Activated CD4-positive, alpha-beta T cell treated with anti-CD3 and anti-CD28 coated beads for 48 hours (primary cell): ENCODE data around the gene P2RX1.
"Not testable (repeated sequence)": the region's sequence is repeated elsewhere in the genome, so short reads cannot be mapped to it uniquely, and the experiment has no call there.

ENCODE experiments used
- DNase-seq: peaks from one replicate; pipeline ENCODE4 v3.0.0-alpha.2; 2020

The P2RX1 gene

DNA sequence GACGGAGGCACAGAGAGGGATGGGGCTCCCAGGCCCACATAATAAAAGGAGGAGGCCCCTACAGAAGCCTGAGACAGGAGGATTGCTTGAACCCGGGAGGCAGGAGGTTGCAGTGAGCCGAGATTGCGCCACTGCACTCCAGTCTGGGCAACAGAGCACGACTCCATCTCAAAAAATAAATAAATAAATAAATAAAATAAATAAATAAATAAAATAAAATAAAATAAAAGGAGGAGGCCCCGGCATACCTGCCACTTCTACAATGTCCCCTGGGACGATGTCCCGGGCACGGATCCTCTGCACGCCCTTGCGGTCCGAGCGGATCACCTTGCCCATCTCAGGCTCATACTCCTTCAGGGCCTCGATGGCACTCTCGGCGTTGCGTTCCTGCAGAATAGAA, 34.7 kb upstream of the P2RX1 start:
- DNase-seq = no peak

DNA sequence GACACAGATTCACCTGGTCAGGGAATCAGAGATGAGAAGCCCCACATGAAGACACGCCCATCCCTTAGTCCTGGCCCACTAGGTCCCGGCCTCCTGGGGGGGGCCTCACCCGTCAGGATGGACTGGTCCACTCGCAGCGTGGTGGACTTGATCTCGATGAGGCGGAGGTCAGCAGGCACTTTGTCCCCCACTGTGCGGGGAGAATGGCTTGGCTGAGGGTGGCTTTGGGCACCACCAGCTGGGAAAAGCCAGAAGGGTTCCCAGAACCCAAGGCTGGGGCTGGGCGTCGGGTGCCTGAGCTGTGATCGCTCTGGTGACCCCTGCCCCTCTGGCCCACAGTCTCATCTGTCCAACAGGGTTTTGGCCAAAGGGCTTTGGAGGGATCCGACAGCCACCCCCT, 34.3 kb upstream of the P2RX1 start:
- no peak for DNase-seq

DNA sequence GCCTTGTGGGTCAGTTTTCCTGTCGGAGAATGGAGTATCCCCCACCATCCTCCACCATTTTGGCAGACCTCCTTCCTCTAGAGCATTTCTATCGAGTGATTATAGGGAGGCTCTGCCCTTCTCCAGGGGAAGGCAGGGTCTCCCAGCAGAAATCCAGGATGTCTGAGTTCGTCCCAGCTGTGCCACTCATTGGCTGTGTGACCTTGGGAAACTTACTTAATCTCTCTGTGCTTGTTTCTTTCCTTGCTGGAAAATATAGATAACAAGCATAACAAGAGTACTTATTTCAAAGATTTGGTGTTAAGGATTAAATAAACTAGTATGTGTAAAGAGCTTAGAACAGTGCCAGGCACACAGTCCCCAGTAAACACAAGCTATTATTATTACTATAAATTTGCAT, 33.2 kb upstream of the P2RX1 start:
- DNase-seq = no peak

DNA sequence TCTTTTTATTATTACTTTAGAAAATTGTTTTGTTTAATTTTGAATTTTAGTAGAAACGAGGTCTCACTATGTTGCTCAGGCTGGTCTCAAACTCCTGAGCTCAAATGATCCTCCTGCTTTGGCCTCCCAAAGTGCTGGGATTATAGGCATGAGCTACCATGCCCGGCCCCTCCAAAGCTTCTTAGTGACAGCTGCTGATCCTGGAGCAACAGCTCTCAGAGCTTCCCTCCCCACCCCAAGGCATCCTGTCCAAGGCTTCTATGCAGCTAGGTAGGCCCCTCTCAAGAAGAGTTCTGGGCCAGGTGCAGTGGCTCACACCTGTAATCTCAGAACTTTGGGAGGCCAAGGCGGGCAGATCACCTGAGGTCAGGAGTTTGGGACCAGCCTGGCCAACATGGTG, 32.3 kb upstream of the P2RX1 start:
- DNase-seq = not testable (repeated sequence)

DNA sequence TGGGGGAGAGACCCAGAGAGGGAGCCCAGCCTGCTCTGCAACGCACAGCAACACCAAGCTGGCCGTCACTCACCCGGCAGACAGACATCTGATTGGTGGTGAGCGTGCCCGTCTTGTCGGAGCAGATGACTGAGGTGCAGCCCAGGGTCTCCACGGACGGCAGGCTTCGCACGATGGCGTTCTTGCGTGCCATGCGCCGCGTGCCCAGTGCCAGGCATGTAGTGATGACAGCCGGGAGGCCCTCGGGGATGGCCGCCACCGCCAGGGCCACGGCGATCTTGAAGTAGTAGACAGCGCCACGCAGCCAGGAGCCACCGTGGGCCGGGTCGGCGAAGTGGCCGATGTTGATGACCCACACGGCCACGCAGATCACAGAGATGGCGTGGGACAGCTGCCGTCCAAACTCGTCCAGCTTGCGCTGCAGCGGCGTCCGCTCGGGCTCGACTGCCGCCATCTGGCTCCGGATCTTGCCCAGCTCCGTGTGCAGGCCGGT, 31.1 kb upstream of the P2RX1 start:
- DNase-seq = no peak

DNA sequence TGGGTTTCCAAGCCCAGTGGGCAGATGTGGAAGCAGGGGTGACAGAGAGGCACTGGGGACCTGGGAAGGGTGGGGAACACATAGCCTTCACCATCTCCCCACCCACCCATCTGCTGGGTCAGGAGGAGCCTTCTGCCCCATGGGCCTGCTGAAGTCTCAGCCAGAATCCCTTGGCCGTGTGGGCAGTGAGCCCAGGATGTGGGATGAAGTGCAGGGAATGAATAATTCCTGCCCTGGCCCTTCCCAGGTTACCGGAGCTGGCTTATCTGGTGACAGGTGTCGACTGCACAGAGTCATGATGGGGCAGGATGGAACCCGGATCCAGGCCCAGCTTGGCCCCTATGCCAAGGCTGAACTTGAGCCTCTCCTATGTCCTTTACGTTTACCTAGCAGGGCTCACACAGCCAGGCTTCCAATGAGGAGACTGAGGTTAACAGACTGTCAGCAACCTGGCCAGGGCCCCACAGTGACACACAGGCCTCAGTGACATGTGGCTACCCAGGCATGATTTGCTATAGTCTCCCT, 30.5 kb upstream of the P2RX1 start:
- DNase-seq = no peak

DNA sequence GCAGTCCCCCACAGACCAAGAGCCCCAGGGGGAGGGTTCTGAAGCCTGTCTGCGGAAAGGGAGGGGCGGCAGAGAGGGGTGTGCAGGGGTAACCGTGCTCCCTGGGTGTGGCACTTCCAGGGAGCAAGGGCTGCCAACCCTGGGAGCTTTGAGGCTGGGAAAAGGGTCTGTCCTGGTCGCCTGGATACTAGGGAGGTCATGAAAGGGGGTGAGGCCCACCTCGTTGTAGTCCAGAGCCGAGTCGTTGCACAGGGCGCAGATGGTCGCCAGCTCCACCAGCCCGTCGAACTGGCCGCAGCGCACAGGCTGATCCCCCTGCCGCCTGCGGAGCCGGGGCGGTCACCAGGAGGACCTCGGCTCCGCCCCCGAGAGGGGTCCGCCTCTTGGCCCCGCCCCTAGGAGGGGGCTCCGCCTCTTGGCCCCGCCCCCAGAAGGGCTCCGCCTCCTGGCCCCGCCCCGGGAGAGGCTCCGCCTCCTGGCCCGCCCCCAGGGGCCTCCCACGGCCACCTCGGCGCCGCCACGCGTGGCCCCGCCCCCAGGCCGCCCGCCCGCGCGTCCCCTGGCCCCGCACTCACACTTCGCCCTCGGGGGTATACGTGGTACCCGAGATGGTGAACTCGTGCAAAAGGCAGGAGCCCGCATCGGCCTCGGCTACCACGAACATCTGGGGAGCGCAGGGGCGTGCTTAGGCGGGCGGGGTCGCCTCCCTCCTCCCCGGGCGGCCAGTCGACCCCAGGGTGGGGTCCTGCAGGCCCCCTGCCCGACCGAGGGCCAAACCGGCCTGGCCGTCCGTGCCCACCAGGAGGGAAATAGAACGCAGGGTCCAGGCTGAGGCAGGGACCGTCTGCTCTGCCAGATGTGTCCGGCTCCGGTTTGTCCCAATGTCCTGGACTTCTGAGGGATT, 28.5 kb upstream of the P2RX1 start:
- DNase-seq = peak; percentile 57

DNA sequence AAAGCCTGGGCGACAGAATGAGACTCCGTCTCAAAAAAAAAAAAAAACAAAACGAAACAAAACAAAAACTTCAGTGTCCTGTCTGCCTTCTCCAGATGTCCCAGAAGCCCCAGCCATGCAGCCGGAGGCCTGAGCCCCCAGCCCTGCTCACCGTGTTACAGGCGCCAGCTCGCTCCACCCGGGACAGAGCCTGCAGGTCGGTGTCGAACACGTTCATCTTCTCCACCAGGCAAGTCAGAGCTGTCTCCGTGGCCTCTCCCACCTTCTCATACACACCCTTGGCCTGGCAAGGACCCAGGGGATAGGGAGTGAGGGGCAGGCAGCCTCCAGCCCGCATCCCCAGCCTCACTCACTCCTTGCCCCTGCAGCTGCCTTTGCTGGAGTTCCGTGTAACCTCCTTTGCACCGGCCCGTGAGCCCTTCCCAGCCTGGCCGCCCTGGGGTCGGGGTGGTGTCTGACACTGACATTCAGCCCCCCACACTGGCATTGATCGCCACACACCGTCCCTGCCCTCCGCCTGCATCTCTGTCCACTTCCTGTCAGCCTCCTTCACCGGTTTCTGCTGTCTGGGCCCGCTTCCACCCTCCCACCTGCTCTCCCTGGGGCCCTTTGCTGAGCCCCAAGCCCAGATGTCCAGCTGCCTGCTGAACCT, 27.1 kb upstream of the P2RX1 start:
- DNase-seq = no peak

DNA sequence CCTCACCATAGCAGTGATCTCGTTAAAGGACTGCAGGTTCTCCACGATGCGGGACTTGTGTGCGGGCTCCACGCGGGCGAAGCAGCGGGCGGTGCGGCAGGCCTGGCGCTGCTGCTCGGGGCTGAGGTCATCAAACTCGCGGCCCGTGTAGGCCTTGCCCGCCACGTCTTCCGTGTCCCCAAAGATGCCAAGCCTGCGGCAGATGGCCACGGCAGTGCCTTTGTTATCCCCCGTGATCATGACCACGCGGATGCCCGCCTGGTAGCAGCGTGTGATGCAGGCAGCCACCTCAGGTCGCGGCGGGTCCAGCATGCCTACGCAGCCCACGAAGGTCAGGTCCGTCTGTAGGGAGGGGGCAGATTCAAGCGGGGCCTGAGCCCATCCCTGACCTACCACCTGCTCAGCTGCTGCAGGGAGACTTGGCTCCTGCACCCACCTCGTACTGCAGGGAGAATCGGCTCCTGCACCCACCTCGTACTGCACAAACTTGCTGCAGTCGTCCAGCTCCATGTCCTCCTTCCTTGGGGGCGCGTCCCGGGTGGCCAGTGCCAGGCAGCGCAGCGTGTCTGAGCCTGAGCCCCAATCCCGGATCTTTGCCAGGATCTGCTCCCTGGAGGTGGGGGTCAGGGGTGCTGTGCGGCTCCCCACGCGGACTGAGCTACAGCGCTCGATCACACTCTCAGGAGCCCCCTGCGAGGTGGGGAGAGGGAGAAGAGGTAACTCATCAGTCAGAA, 24.9 kb upstream of the P2RX1 start:
- DNase-seq = no peak

DNA sequence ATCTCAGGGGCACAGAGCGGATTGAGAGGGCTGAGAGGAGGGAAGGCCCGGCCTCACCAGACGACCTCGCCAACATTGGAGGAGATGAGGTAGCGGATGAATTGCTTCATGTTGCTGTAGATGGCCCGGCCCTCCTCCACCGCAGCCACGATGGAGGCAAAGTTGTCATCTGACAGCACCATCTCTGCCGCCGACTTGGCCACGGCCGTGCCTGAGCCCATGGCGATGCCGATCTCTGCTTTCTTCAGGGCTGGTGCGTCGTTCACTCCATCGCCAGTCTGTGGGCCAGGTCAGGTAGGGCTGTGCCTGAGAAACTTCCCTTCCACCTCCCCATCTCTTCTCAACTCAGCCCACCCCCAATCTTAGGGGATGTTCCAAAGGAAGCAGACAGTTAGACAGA, 21.1 kb upstream of the P2RX1 start:
- no peak for DNase-seq

DNA sequence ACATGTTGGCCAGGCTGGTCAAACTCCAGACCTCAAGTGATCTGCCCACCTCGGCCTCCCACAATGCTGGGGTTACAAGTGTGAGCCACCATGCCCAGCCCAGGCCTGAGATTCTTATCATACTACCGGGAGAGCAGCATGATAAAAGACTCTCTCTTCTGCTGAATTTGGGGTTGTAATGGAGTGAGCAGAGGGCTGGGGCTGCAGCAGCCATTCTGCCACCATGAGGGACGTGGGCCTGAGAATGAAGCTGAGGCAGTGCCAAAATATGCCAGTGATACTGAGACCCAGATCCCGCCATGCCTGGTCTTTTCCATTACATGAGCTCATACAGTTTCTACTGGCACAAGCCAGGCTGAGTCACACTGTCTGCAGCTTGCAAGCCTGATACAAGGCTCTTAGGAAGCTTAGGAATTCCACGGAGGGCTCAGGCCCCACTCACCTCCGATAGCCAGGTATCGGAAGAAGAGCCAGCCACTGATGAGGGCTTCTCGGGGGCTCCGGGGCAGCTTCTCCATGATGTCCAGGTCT, 19.6 kb upstream of the P2RX1 start:
- DNase-seq = no peak

DNA sequence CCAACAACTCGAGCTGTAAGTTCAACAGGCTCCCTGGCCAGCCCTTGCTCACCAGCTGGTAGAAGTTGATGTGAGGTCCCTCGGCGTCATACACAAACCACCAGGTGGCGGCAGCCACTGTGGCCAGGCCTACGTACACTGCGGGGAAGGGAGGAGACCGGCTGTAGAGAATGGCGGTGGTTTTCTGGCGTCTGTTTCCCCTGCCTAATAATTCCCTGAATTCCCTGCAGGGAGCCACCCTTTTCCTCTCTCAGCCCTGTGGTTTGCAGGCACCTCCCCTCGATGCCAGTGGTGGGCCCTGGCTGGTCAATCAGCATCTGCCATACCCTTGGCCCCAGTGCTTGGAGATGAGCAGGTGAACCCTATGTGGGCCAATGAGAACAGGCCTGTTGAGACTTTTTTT, 18.9 kb upstream of the P2RX1 start:
- peak; percentile 52 for DNase-seq

DNA sequence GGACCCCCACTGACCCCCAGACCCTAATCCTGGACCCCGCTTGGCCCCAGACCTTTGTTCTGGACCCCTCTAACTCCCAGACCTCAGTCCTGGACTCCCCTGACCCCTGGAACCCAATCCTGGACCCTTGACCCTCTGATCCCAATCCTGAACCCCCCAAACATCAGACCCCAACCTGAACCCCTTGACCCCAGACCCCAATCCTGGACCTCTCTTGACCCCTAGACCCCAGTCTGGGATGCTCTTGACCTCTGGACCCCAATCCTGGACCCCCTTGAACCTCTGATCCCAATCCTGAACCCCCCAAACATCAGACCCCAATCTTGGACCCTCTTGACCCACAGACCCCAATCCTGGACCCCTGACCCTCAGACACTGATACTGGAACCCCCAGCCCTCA, 13.5 kb upstream of the P2RX1 start:
- no peak for DNase-seq

DNA sequence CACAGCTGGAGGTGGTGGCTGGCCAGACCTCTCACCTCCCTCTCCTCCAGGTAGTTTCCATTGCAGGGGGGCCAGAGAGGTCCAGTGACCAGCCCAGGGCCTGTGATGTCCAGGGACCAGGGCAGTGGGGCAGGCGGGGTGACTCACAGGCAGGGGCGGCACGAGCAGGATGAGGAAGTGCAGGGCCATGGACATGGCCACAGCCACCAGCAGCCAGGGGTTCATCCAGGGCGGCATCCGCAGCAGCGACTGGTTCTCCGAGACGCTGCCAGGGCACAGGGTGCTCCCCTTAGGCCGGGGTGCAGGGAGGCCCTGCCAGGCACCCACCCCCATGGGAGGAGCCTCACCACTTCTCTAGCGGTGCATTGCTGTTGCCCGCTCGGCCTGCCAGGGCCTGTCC, 12.9 kb upstream of the P2RX1 start:
- DNase-seq = no peak

DNA sequence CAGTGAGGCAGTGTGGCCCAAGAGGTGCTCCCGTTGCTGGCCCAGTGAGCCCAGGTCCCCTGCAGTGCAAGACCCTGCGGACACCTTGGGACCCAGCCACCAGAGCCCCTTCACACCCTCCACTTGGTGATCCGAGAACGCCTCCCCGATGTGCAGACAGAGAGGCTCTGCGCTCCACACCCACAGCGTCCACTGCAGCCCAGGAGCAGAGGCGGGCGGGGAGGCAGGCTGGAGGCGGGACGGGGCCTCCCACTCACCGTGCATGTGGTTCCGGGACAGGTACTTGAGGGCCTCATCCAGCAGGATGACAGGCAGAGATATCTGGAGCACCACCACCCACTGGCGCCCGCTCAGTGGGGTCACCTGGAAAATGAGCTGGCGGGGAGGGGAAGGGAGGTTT, 12.1 kb upstream of the P2RX1 start:
- DNase-seq = no peak

DNA sequence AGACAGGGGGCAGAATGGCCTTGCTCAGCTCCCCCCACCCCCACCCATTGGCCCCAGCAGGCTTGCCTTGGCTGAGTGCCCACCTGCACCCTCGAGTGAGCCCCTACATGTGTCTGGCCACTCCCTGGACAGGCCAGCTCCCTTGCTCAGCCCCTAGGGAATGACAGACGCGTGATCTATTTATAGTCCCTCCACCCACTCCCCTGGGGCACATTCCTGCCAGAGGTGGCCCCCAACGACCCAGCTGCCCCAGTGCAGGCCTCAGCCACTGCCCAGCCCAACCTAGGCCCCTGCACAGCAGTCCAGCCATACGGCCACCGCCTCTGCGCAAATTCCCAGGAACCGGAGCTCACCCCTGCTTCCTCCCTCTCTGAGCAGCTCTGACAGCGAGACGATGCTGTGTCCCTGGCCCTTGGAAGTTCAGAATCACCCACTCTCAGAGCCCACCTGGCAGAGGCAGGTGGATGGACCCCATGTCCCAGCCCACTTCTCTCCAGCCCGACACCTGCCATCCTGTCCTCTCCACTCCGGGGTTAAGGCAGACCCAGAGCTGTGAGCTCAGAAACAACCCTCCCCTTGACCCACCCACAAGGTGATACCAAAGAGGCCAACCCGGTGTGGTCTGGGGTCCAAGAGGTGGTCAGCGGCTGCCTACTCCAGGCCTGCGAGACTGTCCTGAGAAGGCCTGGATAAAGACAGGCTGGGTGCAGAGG, 11.5 kb upstream of the P2RX1 start:
- no peak for DNase-seq

DNA sequence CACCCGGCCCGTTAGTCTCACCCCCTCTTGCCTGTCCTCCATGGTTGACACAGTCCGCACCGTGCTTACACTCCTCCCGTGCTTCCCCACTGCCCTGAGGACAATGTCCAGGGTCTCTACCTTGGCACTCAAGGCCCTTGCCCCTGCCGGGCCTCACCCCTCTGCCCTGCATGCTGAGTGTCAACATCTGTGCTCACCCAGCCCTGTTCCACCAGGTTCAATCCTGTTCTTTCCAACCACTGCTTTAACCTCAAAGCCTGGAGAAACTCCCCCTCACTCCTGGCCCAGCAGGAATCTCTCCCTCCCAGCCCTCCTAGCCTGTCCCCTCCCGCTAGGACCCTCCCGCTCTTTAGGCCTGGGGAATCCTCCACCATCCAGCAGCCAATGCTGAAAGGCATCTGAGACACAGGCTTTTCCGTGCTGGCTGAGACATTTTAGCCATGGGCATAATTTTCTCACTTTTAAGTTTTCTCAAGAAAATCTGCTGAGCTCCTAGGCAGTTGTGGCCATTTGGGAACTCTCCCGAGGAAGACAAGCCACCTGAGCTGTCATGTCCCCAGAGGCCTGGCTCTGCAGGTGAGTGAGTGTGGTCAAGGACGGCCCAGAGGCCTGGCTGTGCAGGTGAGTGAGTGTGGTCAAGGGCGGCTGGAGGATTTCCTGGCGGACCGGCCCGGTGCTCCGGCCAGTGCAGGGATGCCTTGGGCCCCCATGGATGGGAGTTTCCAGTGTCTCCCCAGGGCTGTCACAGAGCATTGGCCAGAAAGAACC, 10.8 kb upstream of the P2RX1 start:
- DNase-seq = no peak

DNA sequence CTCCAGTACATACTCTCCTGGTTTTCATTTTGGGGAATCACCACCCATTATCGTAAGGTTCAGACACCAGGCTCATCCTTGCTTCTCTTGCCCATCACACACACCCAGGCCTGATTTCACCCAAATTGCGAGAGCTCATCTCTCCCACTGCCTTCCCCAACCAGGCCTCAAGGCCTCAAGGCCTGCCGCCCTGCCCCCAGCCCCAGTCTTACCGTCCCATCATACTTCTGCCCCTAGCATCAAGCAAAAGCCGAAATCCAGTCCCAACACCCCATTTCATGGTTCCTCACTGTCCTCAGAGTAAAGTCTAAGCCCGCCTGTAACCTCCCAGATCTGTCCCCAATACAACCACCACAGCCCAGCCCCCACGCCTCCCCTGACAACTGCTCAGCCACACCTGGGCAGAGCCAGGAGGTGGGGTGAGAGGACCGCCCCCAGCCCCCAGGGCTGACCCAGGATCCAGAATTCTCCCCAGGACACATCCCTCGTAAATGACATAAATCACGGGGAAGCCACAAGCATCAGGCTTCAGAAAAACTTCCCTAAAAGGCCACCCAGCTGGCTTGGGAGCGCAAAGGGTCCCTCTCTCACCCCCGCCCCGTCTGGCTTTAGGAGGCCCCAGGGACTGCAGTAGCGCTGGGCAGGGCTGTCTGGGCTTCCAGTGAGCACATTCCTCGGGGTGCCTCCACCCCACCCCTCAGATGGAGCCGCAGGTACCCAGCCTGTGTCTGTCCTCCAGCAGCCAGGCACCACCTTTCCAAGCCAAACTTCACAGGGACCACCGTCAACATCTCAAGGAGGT, 9.6 kb upstream of the P2RX1 start:
- DNase-seq = no peak

DNA sequence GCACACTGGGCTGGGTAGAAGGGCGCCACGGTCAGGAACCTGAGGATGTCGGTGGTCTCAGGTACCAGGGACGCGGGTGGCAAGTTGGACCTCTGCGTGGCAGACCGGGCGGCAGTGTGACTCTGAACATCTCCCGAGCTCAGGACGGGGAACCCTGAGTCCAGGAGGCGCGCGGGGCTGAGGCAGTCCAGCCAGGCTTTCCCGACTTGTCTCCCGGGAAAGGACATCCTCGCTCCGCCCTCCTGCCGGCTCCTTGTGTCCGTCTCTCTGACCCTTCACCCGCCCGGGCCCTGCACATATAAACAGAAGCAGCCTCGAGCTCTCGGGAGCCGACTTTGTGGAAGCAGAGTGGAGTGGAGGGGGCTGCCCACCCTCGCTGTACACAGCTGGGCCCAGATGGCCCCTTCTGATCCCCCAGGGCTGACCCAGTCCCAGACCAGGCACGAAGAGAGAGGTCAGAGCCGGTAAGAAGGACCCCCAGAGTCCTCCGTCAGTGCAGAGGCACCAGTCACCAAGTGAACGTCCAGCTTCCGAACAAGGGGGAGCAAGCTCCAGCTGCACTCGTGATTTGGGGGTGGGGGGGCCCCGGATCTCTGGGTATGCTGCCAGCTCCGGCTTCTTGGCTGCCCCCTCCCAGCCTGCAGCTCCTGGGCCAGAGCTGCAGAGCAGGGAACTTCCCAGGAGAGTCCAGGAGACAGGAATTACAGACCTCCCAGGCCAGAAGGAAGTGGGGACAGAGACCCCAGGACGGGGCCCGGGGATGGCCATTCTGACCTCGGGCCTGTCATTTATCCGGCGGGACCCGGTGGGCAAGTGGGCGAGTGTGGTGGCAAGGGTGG, 8.5 kb upstream of the P2RX1 start:
- DNase-seq = no peak
